HepG2 (cell line): ENCODE measurements around the gene DNAJC28. TPM values are rescaled to one million over a fixed set of nuclear protein-coding genes. Genes with fewer than 3 reads are reported as not detected.

Source experiments
- ASH2L ChIP-seq: fragments of 300-600, 200-600 bp; sonication (generic); IDR thresholded peaks from 2 replicates; pipeline ENCODE4 v1.7.0; 2017; ENCODE audit warnings: low read depth, mild to moderate bottlenecking, moderate library complexity, mixed read lengths, low read length; ENCODE audit not compliant: insufficient read length
- BRD4 ChIP-seq: sonication (generic); formaldehyde crosslinking; IDR thresholded peaks from 2 replicates; pipeline ENCODE4 v1.4.0; 2020; ENCODE audit warnings: missing genetic modification reagents
- CBX2 ChIP-seq, 2 experiments: fragments of 200-600 bp in 1 of 2; sonication (generic); formaldehyde crosslinking in 1 of 2; IDR thresholded peaks; 2 replicates each; pipeline versions ENCODE4 v1.7.0 to v1.8.1; 2018 to 2022; ENCODE audit warnings: low read depth in 2 of 2, low read length in 1 of 2, mild to moderate bottlenecking in 1 of 2, missing genetic modification reagents in 1 of 2
- FOXK1 ChIP-seq: sonication (generic); formaldehyde crosslinking; IDR thresholded peaks from 2 replicates; pipeline ENCODE4 v1.4.0; 2020; ENCODE audit warnings: low read depth, missing genetic modification reagents, borderline replicate concordance
- HDAC2 ChIP-seq: sonication (generic); formaldehyde crosslinking; IDR thresholded peaks from 2 replicates; pipeline ENCODE4 v1.4.0; 2020; ENCODE audit warnings: missing genetic modification reagents
- KIAA2018 ChIP-seq: sonication (generic); formaldehyde crosslinking; IDR thresholded peaks from 2 replicates; pipeline ENCODE4 v1.5.0; 2020; ENCODE audit warnings: mild to moderate bottlenecking, missing genetic modification reagents, borderline replicate concordance
- KLF11 ChIP-seq: IDR thresholded peaks from 2 replicates; pipeline ENCODE4 v1.6.1; 2016; ENCODE audit warnings: missing compliant biosample characterization
- MAX ChIP-seq: IDR thresholded peaks from 2 replicates; pipeline ENCODE4 v1.6.1; 2012; ENCODE audit warnings: inconsistent platforms
- SOX13 ChIP-seq, 3 experiments: fragments of 450-650 bp in 1 of 3; sonication (generic) in 1 of 3; formaldehyde crosslinking in 1 of 3; IDR thresholded peaks in 2 of 3; conservative IDR thresholded peaks in 1 of 3; 2 replicates each; pipeline versions ENCODE4 v1.5.0 to v1.6.1; 2016 to 2020; ENCODE audit warnings: antibody characterized with exemption in 1 of 3, mild to moderate bottlenecking in 1 of 3, missing compliant biosample characterization in 1 of 3, missing genetic modification reagents in 1 of 3, moderate library complexity in 1 of 3
- TEAD2 ChIP-seq: sonication (generic); formaldehyde crosslinking; IDR thresholded peaks from 2 replicates; pipeline ENCODE4 v1.9.0; 2021; ENCODE audit warnings: missing genetic modification reagents
- TRAFD1 ChIP-seq: sonication (generic); formaldehyde crosslinking; IDR thresholded peaks from 2 replicates; pipeline ENCODE4 v1.5.1; 2020; ENCODE audit warnings: missing genetic modification reagents, mild to moderate bottlenecking, borderline replicate concordance
- ZFX ChIP-seq: sonication (generic); formaldehyde crosslinking; IDR thresholded peaks from 2 replicates; pipeline ENCODE4 v1.4.0; 2020; ENCODE audit warnings: mild to moderate bottlenecking, low read depth, missing genetic modification reagents, moderate library complexity
- ZNF441 ChIP-seq: sonication (generic); formaldehyde crosslinking; IDR thresholded peaks from 2 replicates; pipeline ENCODE4 v1.7.0; 2021; ENCODE audit warnings: missing genetic modification reagents, borderline replicate concordance
- ZNF546 ChIP-seq: sonication (generic); formaldehyde crosslinking; conservative IDR thresholded peaks from 2 replicates; pipeline ENCODE4 v1.8.1; 2023; ENCODE audit warnings: mild to moderate bottlenecking, missing genetic modification reagents
- ZNF605 ChIP-seq: sonication (generic); formaldehyde crosslinking; IDR thresholded peaks from 2 replicates; pipeline ENCODE4 v1.8.0; 2022; ENCODE audit warnings: mild to moderate bottlenecking, missing genetic modification reagents
- ZNF766 ChIP-seq: sonication (generic); formaldehyde crosslinking; IDR thresholded peaks from 2 replicates; pipeline ENCODE4 v1.5.0; 2020; ENCODE audit warnings: missing genetic modification reagents, borderline replicate concordance
- ZNF850 ChIP-seq: sonication (generic); formaldehyde crosslinking; conservative IDR thresholded peaks from 2 replicates; pipeline ENCODE4 v1.9.0; 2021; ENCODE audit warnings: mild to moderate bottlenecking, missing genetic modification reagents
- ZSCAN25 ChIP-seq: sonication (generic); formaldehyde crosslinking; IDR thresholded peaks from 2 replicates; pipeline ENCODE4 v1.8.0; 2022; ENCODE audit warnings: mild to moderate bottlenecking, missing genetic modification reagents
- polyA plus RNA-seq, 8 experiments: library from polyadenylated mRNA; depleted of rRNA in 3 of 8; stranded (reverse) in 7 of 8; unstranded in 1 of 8; fragments of >200 nt; fragmentation: Illumina TruSeq in 4 of 8; extraction: Trizol in 4 of 8; gene quantifications; 2 replicates each; pipeline versions ENCODE4 v1.2.1 to v1.2.3, GENCODE V29; 2011 to 2016; ENCODE audit warnings: low read depth in 4 of 8, missing spikeins in 1 of 8, mixed read lengths in 1 of 8; ENCODE audit not compliant: insufficient read depth in 1 of 8
- total RNA-seq, 5 experiments: library from RNA; depleted of rRNA; stranded (reverse); fragments of >200 nt; fragmentation: Illumina TruSeq; extraction: Trizol; gene quantifications; 2 replicates each; pipeline ENCODE4 v1.2.3, GENCODE V29; 2016; ENCODE audit warnings: low read depth in 1 of 5

The DNAJC28 gene
- total and polyA plus RNA-seq, 2 of the 13 experiments (the other 11 are each of a cell fraction or from before 2014, with no cell fraction given), result 1.5 to 3.3 TPM

GRCh38 chr21:33479679-33480480 is 11.6 kb downstream of the DNAJC28 start, which contains the start of gene TMEM50B (continued):
- TF ChIP-seq TRAFD1 (no peak), ZNF441 (CRISPR knock-in tag) (no peak; the same call in 1 of the 2 replicates), TEAD2 (no peak), ZFX (CRISPR knock-in tag) (peak; percentile 91), ZSCAN25 (peak; percentile 29; the same call in 1 of the 2 replicates), BRD4 (CRISPR knock-in tag) (peak; percentile 65; the same call in 1 of the 2 replicates), HDAC2 (peak; percentile 45; the same call in 1 of the 2 replicates), ASH2L (peak; percentile 70), ZNF766 (CRISPR knock-in tag) (no peak), ZNF850 (CRISPR knock-in tag) (no peak), SOX13 (IDR thresholded peaks at IDR 0.05) (0 out of 2 replicates have a peak, but pooled peaks have one; percentile 8), SOX13 (CRISPR knock-in tag; conservative IDR thresholded peaks at IDR 0.05 in 1 of 2, IDR thresholded peaks at IDR 0.05 in 1 of 2) (peak in 1 of 2 experiments; percentile 20; a peak in 1 of 4 replicates), ZNF605 (CRISPR knock-in tag) (no peak; the same call in 1 of the 2 replicates), FOXK1 (CRISPR knock-in tag) (peak; percentile 41; the same call in 1 of the 2 replicates), KLF11 (CRISPR knock-in tag) (no peak), MAX (peak; percentile 56), ZNF546 (peak; percentile 73; the same call in 1 of the 2 replicates), CBX2 (IDR thresholded peaks at IDR 0.05; ENCODE audit: low read depth, low read length) (no peak), CBX2 (CRISPR knock-in tag; IDR thresholded peaks at IDR 0.05; ENCODE audit: low read depth) (no peak), KIAA2018 (CRISPR knock-in tag) (no peak)
